ENCODE measurements around the gene GRIN2B.

The GRIN2B gene

DNA sequence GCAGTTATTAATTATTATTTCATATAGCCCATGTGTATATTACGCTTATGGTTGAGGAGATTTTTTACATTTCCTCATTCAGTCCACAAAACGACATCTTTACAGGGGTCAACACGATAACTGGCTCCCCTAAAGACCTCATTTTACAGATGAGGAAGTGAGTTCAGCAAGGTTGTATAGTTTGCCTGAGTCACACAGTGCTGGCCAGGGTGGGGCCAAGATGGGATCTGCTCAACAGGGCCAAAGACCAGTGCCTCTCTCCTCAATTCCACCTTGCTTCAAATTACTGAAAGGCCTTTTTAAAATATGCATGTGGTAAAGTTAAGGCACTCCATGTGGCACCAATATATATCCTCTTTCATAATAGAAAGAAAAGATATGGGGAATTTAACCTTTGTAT is 13.1 kb downstream of the GRIN2B start:
- no peak for DNase-seq (ENCODE audit: low read depth, low spot score)
- TF ChIP-seq POLR2AphosphoS5 (IDR thresholded peaks at IDR 0.05; ENCODE audit: borderline replicate concordance, low read depth, low read length): no peak
- TF ChIP-seq FOXP2 (optimal IDR thresholded peaks at IDR 0.05; ENCODE audit: control extremely low read depth, extremely low read length, insufficient read depth): no peak
- TF ChIP-seq EZH2 (IDR thresholded peaks at IDR 0.05): no peak
- Histone ChIP-seq H3K36me3 (ENCODE audit: insufficient read depth, low read length) (no peaks in the 10 kb centered on the region), H3K9me3 (ENCODE audit: low read depth, low read length) (no peaks in the 10 kb centered on the region), H3K9ac (ENCODE audit: insufficient read length) (no peak overlapping the region), H3K27ac (no peak overlapping the region), H3K4me3 (no peak overlapping the region)

DNA sequence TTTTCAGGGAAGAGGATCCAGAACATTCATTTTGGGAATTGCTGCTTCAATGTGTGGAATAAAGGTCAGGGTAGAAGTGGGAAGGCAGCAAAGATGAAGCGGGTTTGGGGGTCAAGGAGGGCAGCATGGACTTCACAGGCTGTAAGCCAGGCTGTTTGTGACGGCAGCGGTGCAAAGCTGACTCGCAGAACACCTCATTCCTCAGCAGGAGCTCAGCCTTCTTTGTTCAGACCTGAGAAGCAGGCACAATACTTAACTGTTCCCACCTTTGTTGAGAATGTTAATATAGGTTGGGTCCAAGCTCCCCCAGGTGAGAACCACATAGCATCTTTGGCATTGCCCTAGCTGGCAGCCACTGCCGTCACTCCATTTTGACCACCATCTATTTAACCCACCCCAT is 16.7 kb downstream of the GRIN2B start:
- no peak for TF ChIP-seq POLR2AphosphoS5 (IDR thresholded peaks at IDR 0.05; ENCODE audit: borderline replicate concordance, low read depth, low read length)
- TF ChIP-seq EZH2 (IDR thresholded peaks at IDR 0.05): no peak
- no peak for TF ChIP-seq FOXP2 (optimal IDR thresholded peaks at IDR 0.05; ENCODE audit: control extremely low read depth, extremely low read length, insufficient read depth)
- Histone ChIP-seq H3K4me3 (no peak overlapping the region), H3K9me3 (ENCODE audit: low read depth, low read length) (no peaks in the 10 kb centered on the region), H3K9ac (ENCODE audit: insufficient read length) (no peak overlapping the region), H3K36me3 (ENCODE audit: insufficient read depth, low read length) (no peaks in the 10 kb centered on the region), H3K27ac (no peak overlapping the region)
- no peak for DNase-seq (ENCODE audit: low read depth, low spot score)

DNA sequence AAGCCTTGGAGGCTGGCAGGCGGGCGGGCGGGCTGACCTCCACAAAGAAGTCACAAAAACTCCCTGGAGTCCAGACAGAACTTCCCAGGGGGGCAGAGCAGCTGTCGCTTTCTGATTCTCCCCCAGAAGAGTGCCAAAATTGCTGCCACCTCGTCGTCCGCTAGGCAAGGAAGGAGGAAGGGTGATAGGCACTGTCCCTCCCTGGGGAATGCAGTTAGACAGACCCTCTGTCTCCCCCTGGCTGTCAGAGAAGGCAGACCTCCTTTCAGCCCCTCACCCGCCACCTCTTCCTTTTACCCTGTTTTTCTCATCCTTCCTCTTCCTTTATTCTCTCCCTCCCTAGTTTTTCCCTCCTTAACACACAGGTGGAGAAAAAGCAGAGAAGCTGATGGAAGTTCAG is 18.7 kb downstream of the GRIN2B start:
- H3K9me3 ChIP-seq (ENCODE audit: low read depth, low read length): no peaks in the 10 kb centered on the region
- DNase-seq (ENCODE audit: low read depth, low spot score): no peak
- H3K9ac ChIP-seq (ENCODE audit: insufficient read length): no peak overlapping the region
- H3K27ac ChIP-seq: no peak overlapping the region
- H3K36me3 ChIP-seq (ENCODE audit: insufficient read depth, low read length): no peaks in the 10 kb centered on the region
- no peak for TF ChIP-seq EZH2 (IDR thresholded peaks at IDR 0.05)
- no peak for TF ChIP-seq POLR2AphosphoS5 (IDR thresholded peaks at IDR 0.05; ENCODE audit: borderline replicate concordance, low read depth, low read length)
- no peak for TF ChIP-seq FOXP2 (optimal IDR thresholded peaks at IDR 0.05; ENCODE audit: control extremely low read depth, extremely low read length, insufficient read depth)
- no peak overlapping the region for H3K4me3 ChIP-seq

DNA sequence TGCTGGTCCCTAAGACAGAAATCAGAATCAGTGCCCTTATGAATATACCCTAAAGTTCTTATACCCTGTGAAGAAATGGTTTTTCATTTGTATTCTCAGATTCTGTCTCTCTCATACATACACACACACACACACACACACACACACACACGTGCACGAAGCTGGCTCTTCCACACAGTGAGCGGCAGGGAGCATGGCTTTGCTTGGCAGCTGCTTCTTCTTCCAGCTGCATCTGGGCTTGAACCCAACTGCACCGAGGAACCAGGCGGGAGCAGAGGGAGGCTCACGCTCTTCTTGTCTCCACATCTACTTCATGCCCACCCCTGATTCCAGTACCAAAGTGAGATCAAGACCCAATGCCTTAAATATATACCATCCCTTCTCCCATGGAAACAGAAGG is 19.4 kb downstream of the GRIN2B start:
- H3K27ac ChIP-seq: no peak overlapping the region
- no peak for DNase-seq (ENCODE audit: low read depth, low spot score)
- H3K36me3 ChIP-seq (ENCODE audit: insufficient read depth, low read length): no peaks in the 10 kb centered on the region
- H3K4me3 ChIP-seq: no peak overlapping the region
- TF ChIP-seq EZH2 (IDR thresholded peaks at IDR 0.05) (no peak), POLR2AphosphoS5 (IDR thresholded peaks at IDR 0.05; ENCODE audit: borderline replicate concordance, low read depth, low read length) (no peak), FOXP2 (optimal IDR thresholded peaks at IDR 0.05; ENCODE audit: control extremely low read depth, extremely low read length, insufficient read depth) (no peak)
- H3K9me3 ChIP-seq (ENCODE audit: low read depth, low read length): no peaks in the 10 kb centered on the region
- H3K9ac ChIP-seq (ENCODE audit: insufficient read length): no peak overlapping the region

DNA sequence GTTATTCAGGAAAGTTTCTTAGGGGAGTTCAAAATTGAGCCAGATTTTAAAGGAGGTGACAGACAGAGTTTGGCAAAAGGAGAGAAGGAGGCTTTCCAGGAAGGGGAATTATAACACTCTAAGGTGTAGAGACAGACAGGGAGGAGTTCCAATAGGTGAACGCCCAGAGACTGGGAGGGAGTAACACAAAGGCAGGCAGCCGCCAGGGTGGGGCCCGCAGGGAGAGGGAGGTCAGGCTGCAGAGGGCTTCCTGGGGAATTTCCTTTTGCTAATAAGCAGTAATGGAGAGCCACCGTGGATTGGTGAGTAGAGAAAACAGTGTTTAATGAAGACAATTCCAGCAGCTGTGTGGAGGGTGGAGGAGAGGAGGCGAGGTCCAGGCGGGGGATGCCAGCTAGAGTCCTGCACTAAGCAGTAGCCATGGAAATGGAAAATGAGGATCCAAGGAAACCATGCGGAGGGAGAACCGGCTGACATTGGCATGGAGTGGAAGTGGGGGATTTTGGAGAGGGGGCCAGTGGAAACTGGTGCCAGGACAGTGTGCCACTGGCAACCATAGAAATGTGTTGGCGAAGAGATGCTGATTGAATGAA is 22.2 kb downstream of the GRIN2B start:
- no peak for DNase-seq (ENCODE audit: low read depth, low spot score)
- no peak overlapping the region for H3K9ac ChIP-seq (ENCODE audit: insufficient read length)
- no peak overlapping the region for H3K27ac ChIP-seq
- TF ChIP-seq POLR2AphosphoS5 (IDR thresholded peaks at IDR 0.05; ENCODE audit: borderline replicate concordance, low read depth, low read length) (no peak), EZH2 (IDR thresholded peaks at IDR 0.05) (no peak)
- no peak overlapping the region for H3K4me3 ChIP-seq
- no peaks in the 10 kb centered on the region for H3K36me3 ChIP-seq (ENCODE audit: insufficient read depth, low read length)
- no peaks in the 10 kb centered on the region for H3K9me3 ChIP-seq (ENCODE audit: low read depth, low read length)

DNA sequence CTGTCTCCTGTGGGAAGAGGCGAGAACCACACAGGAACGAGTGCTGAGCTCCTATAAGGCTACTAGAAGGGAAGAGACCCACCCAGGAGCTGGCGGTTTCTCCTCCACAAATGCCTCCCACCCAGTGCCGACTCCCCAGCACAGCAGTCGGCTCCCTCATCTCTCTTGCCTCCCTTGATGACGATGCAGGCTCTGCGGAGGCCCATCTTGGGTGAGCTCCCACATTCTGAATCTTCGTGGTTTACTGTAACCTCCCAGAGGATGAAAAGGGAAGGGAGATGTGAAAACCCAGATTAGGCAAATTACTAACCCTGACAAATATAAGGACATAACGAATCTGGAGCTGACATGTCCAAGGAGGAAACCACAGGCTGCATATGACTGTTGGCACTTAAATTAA is 23.8 kb downstream of the GRIN2B start:
- Histone ChIP-seq H3K9me3 (ENCODE audit: low read depth, low read length) (no peaks in the 10 kb centered on the region), H3K9ac (ENCODE audit: insufficient read length) (no peak overlapping the region), H3K36me3 (ENCODE audit: insufficient read depth, low read length) (no peaks in the 10 kb centered on the region), H3K27ac (no peak overlapping the region), H3K4me3 (no peak overlapping the region)
- no peak for DNase-seq (ENCODE audit: low read depth, low spot score)
- TF ChIP-seq FOXP2 (optimal IDR thresholded peaks at IDR 0.05; ENCODE audit: control extremely low read depth, extremely low read length, insufficient read depth) (no peak), EZH2 (IDR thresholded peaks at IDR 0.05) (no peak), POLR2AphosphoS5 (IDR thresholded peaks at IDR 0.05; ENCODE audit: borderline replicate concordance, low read depth, low read length) (no peak)

DNA sequence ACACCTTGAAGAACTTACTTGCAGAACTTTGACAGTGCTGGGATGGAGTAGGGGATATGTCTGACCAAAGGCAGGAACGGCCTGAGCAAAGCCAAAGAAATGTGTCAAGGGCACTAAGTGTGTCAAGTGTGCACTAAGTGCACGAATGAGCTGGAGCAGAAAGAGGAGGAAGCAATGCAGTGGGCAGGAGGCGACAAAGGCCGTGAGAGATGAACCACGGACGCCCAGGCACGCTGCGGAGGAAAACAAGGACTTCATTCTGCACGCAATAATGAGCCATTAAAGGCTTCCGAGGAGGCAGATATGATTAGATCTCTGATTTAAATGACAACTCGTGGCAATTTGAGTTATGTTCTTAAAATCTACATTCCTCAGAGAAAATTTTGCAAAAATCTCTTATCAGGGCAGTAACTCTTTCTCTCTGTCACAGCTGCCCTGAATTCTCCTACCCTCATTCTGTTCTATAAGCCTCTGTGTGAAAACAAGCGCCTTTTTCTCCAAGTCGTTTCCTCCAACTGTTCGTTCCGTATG is 25.3 kb downstream of the GRIN2B start:
- no peak overlapping the region for H3K9ac ChIP-seq (ENCODE audit: insufficient read length)
- DNase-seq (ENCODE audit: low read depth, low spot score): no peak
- no peak for TF ChIP-seq FOXP2 (optimal IDR thresholded peaks at IDR 0.05; ENCODE audit: control extremely low read depth, extremely low read length, insufficient read depth)
- TF ChIP-seq EZH2 (IDR thresholded peaks at IDR 0.05): no peak
- no peak for TF ChIP-seq POLR2AphosphoS5 (IDR thresholded peaks at IDR 0.05; ENCODE audit: borderline replicate concordance, low read depth, low read length)
- no peak overlapping the region for H3K4me3 ChIP-seq
- H3K36me3 ChIP-seq (ENCODE audit: insufficient read depth, low read length): no peaks in the 10 kb centered on the region
- H3K27ac ChIP-seq: no peak overlapping the region
- no peaks in the 10 kb centered on the region for H3K9me3 ChIP-seq (ENCODE audit: low read depth, low read length)

DNA sequence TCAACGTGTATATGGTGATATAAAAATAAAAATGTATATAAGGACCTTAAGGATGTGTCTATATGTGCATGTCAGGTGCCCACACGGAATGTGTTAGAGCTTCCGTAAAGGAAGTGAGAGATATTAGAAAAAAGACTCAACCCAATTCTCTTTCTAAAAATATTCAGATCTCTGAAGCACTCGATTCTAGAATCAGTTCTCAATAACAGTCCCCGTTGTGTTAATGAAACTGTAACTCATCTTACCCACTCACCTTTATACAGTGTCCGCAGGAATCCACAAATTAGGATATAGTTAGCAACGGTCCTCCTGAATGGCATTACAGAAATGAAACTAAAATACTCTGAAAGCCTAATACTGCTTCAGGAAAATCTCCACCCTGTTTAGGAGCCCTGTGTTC is 29.3 kb downstream of the GRIN2B start:
- Histone ChIP-seq H3K9me3 (ENCODE audit: low read depth, low read length) (no peaks in the 10 kb centered on the region), H3K27ac (no peak overlapping the region), H3K9ac (ENCODE audit: insufficient read length) (no peak overlapping the region), H3K36me3 (ENCODE audit: insufficient read depth, low read length) (no peaks in the 10 kb centered on the region), H3K4me3 (no peak overlapping the region)
- TF ChIP-seq POLR2AphosphoS5 (IDR thresholded peaks at IDR 0.05; ENCODE audit: borderline replicate concordance, low read depth, low read length) (no peak), EZH2 (IDR thresholded peaks at IDR 0.05) (no peak), FOXP2 (optimal IDR thresholded peaks at IDR 0.05; ENCODE audit: control extremely low read depth, extremely low read length, insufficient read depth) (no peak)
- DNase-seq (ENCODE audit: low read depth, low spot score): no peak

DNA sequence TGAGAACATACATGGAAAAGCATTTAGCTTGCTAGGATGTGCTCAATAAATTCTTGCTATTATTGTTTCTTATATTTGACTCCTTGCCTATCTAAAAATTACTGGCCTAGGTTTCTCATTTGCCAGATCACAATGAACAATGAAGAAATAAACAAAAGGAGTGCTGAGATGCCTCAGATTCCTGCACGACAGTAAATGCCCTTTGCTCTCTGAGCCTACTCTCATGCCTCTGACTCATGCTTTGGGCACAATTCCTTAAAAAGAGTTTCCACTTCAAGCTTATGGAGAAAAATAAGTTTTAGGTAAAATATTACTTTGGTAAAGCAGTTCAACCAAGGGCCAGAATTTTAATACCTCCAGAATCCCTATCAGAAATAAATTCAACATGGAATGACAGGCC is 30.9 kb downstream of the GRIN2B start:
- Histone ChIP-seq H3K36me3 (ENCODE audit: insufficient read depth, low read length) (no peaks in the 10 kb centered on the region), H3K27ac (no peak overlapping the region), H3K4me3 (no peak overlapping the region), H3K9ac (ENCODE audit: insufficient read length) (no peak overlapping the region), H3K9me3 (ENCODE audit: low read depth, low read length) (no peaks in the 10 kb centered on the region)
- DNase-seq (ENCODE audit: low read depth, low spot score): no peak
- TF ChIP-seq POLR2AphosphoS5 (IDR thresholded peaks at IDR 0.05; ENCODE audit: borderline replicate concordance, low read depth, low read length) (no peak), FOXP2 (optimal IDR thresholded peaks at IDR 0.05; ENCODE audit: control extremely low read depth, extremely low read length, insufficient read depth) (no peak), EZH2 (IDR thresholded peaks at IDR 0.05) (no peak)

Measured in SK-N-MC (cell line).